Measurements from ENCODE around the gene RAB40C. TPM values are rescaled to one million over a fixed set of nuclear protein-coding genes. Genes with fewer than 3 reads are reported as not detected.

RAB40C gene
- total RNA-seq, 1 experiment from 2014 or later = 19.9 TPM

DNA sequence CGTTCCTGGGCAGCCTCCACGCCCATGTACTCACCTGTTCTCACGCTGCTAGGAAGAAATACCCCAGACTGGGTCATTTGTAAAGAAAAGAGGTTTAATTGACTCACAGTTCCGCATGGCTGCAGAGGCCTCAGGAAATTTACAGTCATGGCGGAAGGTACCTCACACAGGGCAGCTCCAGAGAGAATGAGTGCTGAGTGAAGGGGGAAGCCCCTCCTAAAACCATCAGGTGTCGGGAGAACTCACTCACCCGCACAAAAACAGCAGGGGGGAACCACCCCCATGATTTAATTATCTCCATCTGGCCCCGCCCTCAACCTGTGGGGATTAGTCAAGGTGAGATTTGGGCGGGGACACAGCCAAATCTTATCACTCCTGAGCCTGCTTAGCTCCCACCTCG, 18.2 kb downstream of the RAB40C start:
- DNase-seq (ENCODE audit: low spot score) = no peak
- ChIA-PET POLR2A (ENCODE audit: low non-redundant PET) (no interaction called here), CTCF (no interaction called here)
- H3K4me3 ChIP-seq (ENCODE audit: low read depth, low read length, poor library complexity, severe bottlenecking) = no peak overlapping the region
- H3K4me1 ChIP-seq (ENCODE audit: insufficient read depth, low read length, poor library complexity, severe bottlenecking) = no peaks in the 10 kb centered on the region
- no peak for TF ChIP-seq EZH2 (IDR thresholded peaks at IDR 0.05; ENCODE audit: borderline replicate concordance, low read depth, low read length, poor library complexity, severe bottlenecking)
- TF ChIP-seq CTCF (conservative IDR thresholded peaks at IDR 0.05; ENCODE audit: low read depth, low read length) = no peak
- H3K27ac ChIP-seq (ENCODE audit: low read depth, low read length, poor library complexity, severe bottlenecking) = no peak overlapping the region
- intact Hi-C loops (cut with micrococcal nuclease; ENCODE audit: unreplicated experiment) = no loop called here
- no peaks in the 10 kb centered on the region for H3K36me3 ChIP-seq (ENCODE audit: insufficient read depth, low read length, poor library complexity, severe bottlenecking)
- no TSS peak for BruUV-seq (replicated peaks)
- H3K9me3 ChIP-seq (ENCODE audit: low read depth, low read length, poor library complexity, severe bottlenecking) = no peaks in the 10 kb centered on the region
- H3K27me3 ChIP-seq (replicated peaks; ENCODE audit: insufficient read depth, low read depth, low read length, poor library complexity) = no peaks in the 10 kb centered on the region

GRCh38 chr16:609316-609715, 19.4 kb downstream of the RAB40C start:
- Histone ChIP-seq H3K4me1 (ENCODE audit: insufficient read depth, low read length, poor library complexity, severe bottlenecking) (no peaks in the 10 kb centered on the region), H3K4me3 (ENCODE audit: low read depth, low read length, poor library complexity, severe bottlenecking) (no peak overlapping the region), H3K27ac (ENCODE audit: low read depth, low read length, poor library complexity, severe bottlenecking) (no peak overlapping the region), H3K27me3 (replicated peaks; ENCODE audit: insufficient read depth, low read depth, low read length, poor library complexity) (no peaks in the 10 kb centered on the region), H3K36me3 (ENCODE audit: insufficient read depth, low read length, poor library complexity, severe bottlenecking) (no peaks in the 10 kb centered on the region), H3K9me3 (ENCODE audit: low read depth, low read length, poor library complexity, severe bottlenecking) (no peaks in the 10 kb centered on the region)
- TF ChIP-seq EZH2 (IDR thresholded peaks at IDR 0.05; ENCODE audit: borderline replicate concordance, low read depth, low read length, poor library complexity, severe bottlenecking) (no peak), CTCF (conservative IDR thresholded peaks at IDR 0.05; ENCODE audit: low read depth, low read length) (no peak)
- BruUV-seq (replicated peaks) = no TSS peak
- intact Hi-C loops (cut with micrococcal nuclease; ENCODE audit: unreplicated experiment) = no loop called here
- ChIA-PET CTCF (interaction anchor here (0.6 kb wide), 1 partner anchor 30 kb away, joined by 4 read pairs; no protein-coding TSS in a partner anchor), POLR2A (ENCODE audit: low non-redundant PET) (no interaction called here)
- DNase-seq (ENCODE audit: low spot score) = no peak

GRCh38 chr16:609984-610383, 20.1 kb downstream of the RAB40C start:
- Histone ChIP-seq H3K36me3 (ENCODE audit: insufficient read depth, low read length, poor library complexity, severe bottlenecking) (no peaks in the 10 kb centered on the region), H3K27ac (ENCODE audit: low read depth, low read length, poor library complexity, severe bottlenecking) (no peak overlapping the region), H3K27me3 (replicated peaks; ENCODE audit: insufficient read depth, low read depth, low read length, poor library complexity) (no peaks in the 10 kb centered on the region), H3K4me3 (ENCODE audit: low read depth, low read length, poor library complexity, severe bottlenecking) (no peak overlapping the region), H3K9me3 (ENCODE audit: low read depth, low read length, poor library complexity, severe bottlenecking) (no peaks in the 10 kb centered on the region), H3K4me1 (ENCODE audit: insufficient read depth, low read length, poor library complexity, severe bottlenecking) (no peaks in the 10 kb centered on the region)
- ChIA-PET CTCF (no interaction called here), POLR2A (ENCODE audit: low non-redundant PET) (no interaction called here)
- intact Hi-C loops (cut with micrococcal nuclease; ENCODE audit: unreplicated experiment) = no loop called here
- DNase-seq (ENCODE audit: low spot score) = no peak
- TF ChIP-seq CTCF (conservative IDR thresholded peaks at IDR 0.05; ENCODE audit: low read depth, low read length) (no peak), EZH2 (IDR thresholded peaks at IDR 0.05; ENCODE audit: borderline replicate concordance, low read depth, low read length, poor library complexity, severe bottlenecking) (no peak)
- no TSS peak for BruUV-seq (replicated peaks)
